HepG2 (cell line): ENCODE measurements around the gene ASPHD1. TPM values are rescaled to one million over a fixed set of nuclear protein-coding genes. Genes with fewer than 3 reads are reported as not detected.

Source experiments
- ATF1 ChIP-seq: IDR thresholded peaks from 2 replicates; pipeline ENCODE4 v1.6.1; 2016; ENCODE audit warnings: mild to moderate bottlenecking, control low read depth
- ELF1 ChIP-seq: sonication (generic); formaldehyde crosslinking; IDR thresholded peaks from 2 replicates; pipeline ENCODE4 v1.4.0; 2020; ENCODE audit warnings: missing genetic modification reagents
- GATAD1 ChIP-seq: IDR thresholded peaks from 2 replicates; pipeline ENCODE4 v1.6.1; 2016; ENCODE audit warnings: missing genetic modification reagents, missing compliant biosample characterization
- MYNN ChIP-seq: sonication (generic); formaldehyde crosslinking; IDR thresholded peaks from 2 replicates; pipeline ENCODE4 v1.4.0; 2020; ENCODE audit warnings: mild to moderate bottlenecking, low read depth, missing genetic modification reagents
- RNF2 ChIP-seq: fragments of 450-650 bp; conservative IDR thresholded peaks from 2 replicates; pipeline ENCODE4 v1.6.1; 2016; ENCODE audit warnings: low read depth
- SALL2 ChIP-seq: sonication (generic); formaldehyde crosslinking; IDR thresholded peaks from 2 replicates; pipeline ENCODE4 v1.8.1; 2023; ENCODE audit warnings: mild to moderate bottlenecking, missing genetic modification reagents, inconsistent platforms
- SP2 ChIP-seq: sonication (generic); formaldehyde crosslinking; IDR thresholded peaks from 2 replicates; pipeline ENCODE4 v1.5.1; 2020; ENCODE audit warnings: mild to moderate bottlenecking, missing genetic modification reagents
- TEF ChIP-seq: sonication (generic); formaldehyde crosslinking; IDR thresholded peaks from 2 replicates; pipeline ENCODE4 v1.5.0; 2020; ENCODE audit warnings: missing genetic modification reagents
- TERF1 ChIP-seq: sonication (generic); formaldehyde crosslinking; IDR thresholded peaks from 2 replicates; pipeline ENCODE4 v1.8.0; 2022; ENCODE audit warnings: mild to moderate bottlenecking, missing genetic modification reagents, moderate library complexity
- TOE1 ChIP-seq: sonication (generic); formaldehyde crosslinking; IDR thresholded peaks from 2 replicates; pipeline ENCODE4 v1.4.0; 2020; ENCODE audit warnings: mild to moderate bottlenecking, missing genetic modification reagents
- TP53 ChIP-seq: sonication (generic); formaldehyde crosslinking; conservative IDR thresholded peaks from 2 replicates; pipeline ENCODE4 v1.4.0; 2020; ENCODE audit warnings: missing genetic modification reagents
- ZFP62 ChIP-seq: sonication (generic); formaldehyde crosslinking; IDR thresholded peaks from 2 replicates; pipeline ENCODE4 v1.4.0; 2020; ENCODE audit warnings: missing genetic modification reagents
- ZFYVE20 ChIP-seq: sonication (generic); formaldehyde crosslinking; IDR thresholded peaks from 2 replicates; pipeline ENCODE4 v1.8.0; 2023; ENCODE audit warnings: low read depth, mild to moderate bottlenecking, moderate library complexity, missing genetic modification reagents, borderline replicate concordance
- ZNF121 ChIP-seq: sonication (generic); formaldehyde crosslinking; IDR thresholded peaks from 2 replicates; pipeline ENCODE4 v1.5.0; 2020; ENCODE audit warnings: mild to moderate bottlenecking, missing genetic modification reagents
- ZNF282 ChIP-seq: fragments of 450-650 bp; IDR thresholded peaks from 2 replicates; pipeline ENCODE4 v1.6.1; 2018; ENCODE audit not compliant: partially characterized antibody
- ZNF335 ChIP-seq: sonication (generic); formaldehyde crosslinking; IDR thresholded peaks from 2 replicates; pipeline ENCODE4 v1.4.0; 2020; ENCODE audit warnings: missing genetic modification reagents
- ZNF33A ChIP-seq: sonication (generic); formaldehyde crosslinking; IDR thresholded peaks from 2 replicates; pipeline ENCODE4 v1.5.1; 2020; ENCODE audit warnings: missing genetic modification reagents, mild to moderate bottlenecking, moderate library complexity, borderline replicate concordance
- ZNF367 ChIP-seq: sonication (generic); formaldehyde crosslinking; IDR thresholded peaks from 2 replicates; pipeline ENCODE4 v1.4.0; 2020; ENCODE audit warnings: missing genetic modification reagents, borderline replicate concordance
- ZNF619 ChIP-seq: sonication (generic); formaldehyde crosslinking; IDR thresholded peaks from 2 replicates; pipeline ENCODE4 v1.4.0; 2020; ENCODE audit warnings: mild to moderate bottlenecking, missing genetic modification reagents
- ZSCAN12 ChIP-seq: sonication (generic); formaldehyde crosslinking; IDR thresholded peaks from 2 replicates; pipeline ENCODE4 v1.9.0; 2021; ENCODE audit warnings: mild to moderate bottlenecking, missing genetic modification reagents
- ZSCAN5A ChIP-seq: sonication (generic); formaldehyde crosslinking; IDR thresholded peaks from 2 replicates; pipeline ENCODE4 v1.8.0; 2022; ENCODE audit warnings: mild to moderate bottlenecking, missing genetic modification reagents, borderline replicate concordance
- polyA plus RNA-seq, 8 experiments: library from polyadenylated mRNA; depleted of rRNA in 3 of 8; stranded (reverse) in 7 of 8; unstranded in 1 of 8; fragments of >200 nt; fragmentation: Illumina TruSeq in 4 of 8; extraction: Trizol in 4 of 8; gene quantifications; 2 replicates each; pipeline versions ENCODE4 v1.2.1 to v1.2.3, GENCODE V29; 2011 to 2016; ENCODE audit warnings: low read depth in 4 of 8, missing spikeins in 1 of 8, mixed read lengths in 1 of 8; ENCODE audit not compliant: insufficient read depth in 1 of 8
- total RNA-seq, 5 experiments: library from RNA; depleted of rRNA; stranded (reverse); fragments of >200 nt; fragmentation: Illumina TruSeq; extraction: Trizol; gene quantifications; 2 replicates each; pipeline ENCODE4 v1.2.3, GENCODE V29; 2016; ENCODE audit warnings: low read depth in 1 of 5
- TF ChIP-seq, protein P1 (sequence below): sonication (generic); formaldehyde crosslinking; IDR thresholded peaks from 2 replicates; pipeline ENCODE4 v1.4.0; 2020; ENCODE audit warnings: missing genetic modification reagents, borderline replicate concordance
- TF ChIP-seq, protein P2 (sequence below): sonication (generic); formaldehyde crosslinking; IDR thresholded peaks from 2 replicates; pipeline ENCODE4 v1.5.0; 2020; ENCODE audit warnings: missing genetic modification reagents, mild to moderate bottlenecking, borderline replicate concordance

Gene ASPHD1
- total and polyA plus RNA-seq, 2 of the 13 experiments (the other 11 are each of a cell fraction or from before 2014, with no cell fraction given): 13.1 to 19.7 TPM

- TF ChIP-seq, protein P1, sequence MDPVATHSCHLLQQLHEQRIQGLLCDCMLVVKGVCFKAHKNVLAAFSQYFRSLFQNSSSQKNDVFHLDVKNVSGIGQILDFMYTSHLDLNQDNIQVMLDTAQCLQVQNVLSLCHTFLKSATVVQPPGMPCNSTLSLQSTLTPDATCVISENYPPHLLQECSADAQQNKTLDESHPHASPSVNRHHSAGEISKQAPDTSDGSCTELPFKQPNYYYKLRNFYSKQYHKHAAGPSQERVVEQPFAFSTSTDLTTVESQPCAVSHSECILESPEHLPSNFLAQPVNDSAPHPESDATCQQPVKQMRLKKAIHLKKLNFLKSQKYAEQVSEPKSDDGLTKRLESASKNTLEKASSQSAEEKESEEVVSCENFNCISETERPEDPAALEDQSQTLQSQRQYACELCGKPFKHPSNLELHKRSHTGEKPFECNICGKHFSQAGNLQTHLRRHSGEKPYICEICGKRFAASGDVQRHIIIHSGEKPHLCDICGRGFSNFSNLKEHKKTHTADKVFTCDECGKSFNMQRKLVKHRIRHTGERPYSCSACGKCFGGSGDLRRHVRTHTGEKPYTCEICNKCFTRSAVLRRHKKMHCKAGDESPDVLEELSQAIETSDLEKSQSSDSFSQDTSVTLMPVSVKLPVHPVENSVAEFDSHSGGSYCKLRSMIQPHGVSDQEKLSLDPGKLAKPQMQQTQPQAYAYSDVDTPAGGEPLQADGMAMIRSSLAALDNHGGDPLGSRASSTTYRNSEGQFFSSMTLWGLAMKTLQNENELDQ (CRISPR knock-in tag): no peak
- TF ChIP-seq ZNF33A (CRISPR knock-in tag) (no peak), TERF1 (0 out of 2 replicates have a peak, but pooled peaks have one; percentile 26), ZNF367 (no peak), GATAD1 (CRISPR knock-in tag) (no peak), ZNF282 (no peak), MYNN (CRISPR knock-in tag) (no peak), SALL2 (CRISPR knock-in tag) (no peak), RNF2 (no peak), ATF1 (CRISPR knock-in tag) (peak; percentile 73; the same call in 1 of the 2 replicates), ZSCAN5A (CRISPR knock-in tag) (peak; percentile 65; the same call in 1 of the 2 replicates), ZNF619 (CRISPR knock-in tag) (no peak; the same call in 1 of the 2 replicates), ZNF121 (CRISPR knock-in tag) (peak; percentile 98), TEF (CRISPR knock-in tag) (no peak), TP53 (CRISPR knock-in tag) (no peak), ZFP62 (CRISPR knock-in tag) (no peak), TOE1 (no peak), ZSCAN12 (CRISPR knock-in tag) (no peak), SP2 (CRISPR knock-in tag) (no peak), ZFYVE20 (CRISPR knock-in tag) (no peak), ZNF335 (no peak), ELF1 (no peak)
- TF ChIP-seq, protein P2, sequence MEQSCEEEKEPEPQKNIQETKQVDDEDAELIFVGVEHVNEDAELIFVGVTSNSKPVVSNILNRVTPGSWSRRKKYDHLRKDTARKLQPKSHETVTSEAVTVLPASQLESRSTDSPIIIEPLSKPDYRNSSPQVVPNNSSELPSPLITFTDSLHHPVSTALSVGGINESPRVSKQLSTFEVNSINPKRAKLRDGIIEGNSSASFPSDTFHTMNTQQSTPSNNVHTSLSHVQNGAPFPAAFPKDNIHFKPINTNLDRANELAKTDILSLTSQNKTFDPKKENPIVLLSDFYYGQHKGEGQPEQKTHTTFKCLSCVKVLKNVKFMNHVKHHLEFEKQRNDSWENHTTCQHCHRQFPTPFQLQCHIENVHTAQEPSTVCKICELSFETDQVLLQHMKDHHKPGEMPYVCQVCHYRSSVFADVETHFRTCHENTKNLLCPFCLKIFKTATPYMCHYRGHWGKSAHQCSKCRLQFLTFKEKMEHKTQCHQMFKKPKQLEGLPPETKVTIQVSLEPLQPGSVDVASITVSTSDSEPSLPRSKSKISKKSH: no peak
These were observed 8.5 kb upstream of the ASPHD1 start (continued) for GRCh38 chr16:29891525-29892457.
